ENCODE measurements around the gene SSNA1. TPM values are rescaled to one million over a fixed set of nuclear protein-coding genes. Genes with fewer than 3 reads are reported as not detected.
A peak's percentile ranks its signal among the peaks of the same experiment; 100 is the strongest.

The SSNA1 gene
- polyA plus RNA-seq, 2 donors, result 104 TPM

DNA sequence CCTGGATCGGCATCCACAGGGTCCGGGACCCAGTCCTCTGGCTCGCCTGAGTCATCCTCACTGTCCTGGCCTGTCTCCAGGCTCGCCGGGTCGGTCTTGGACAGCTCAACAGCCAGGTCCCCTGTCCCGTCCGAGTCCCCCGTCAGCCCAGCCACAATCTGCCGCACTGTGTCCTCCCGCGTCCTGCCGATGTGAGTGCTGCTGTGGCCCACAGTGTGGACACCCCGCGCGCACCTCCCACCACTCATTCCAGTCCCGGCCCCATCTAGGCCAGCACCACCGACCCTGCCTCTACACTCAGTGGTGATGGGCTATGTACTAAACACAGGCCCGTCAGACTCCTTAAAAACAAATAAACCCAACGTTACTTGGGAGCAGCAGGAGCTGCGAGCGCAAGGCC is 6.8 kb upstream of the SSNA1 start:
- H3K4me3 ChIP-seq (ENCODE audit: low read depth in 1 of 2, low read length in 2 of 2), result no peak overlapping the region
- H3K4me1 ChIP-seq (ENCODE audit: control insufficient read depth in 2 of 2, insufficient read depth in 2 of 2, low read length in 1 of 2), result peaks cover 5 to 9% of the 10 kb centered on the region in 2 donors
- no peaks in the 10 kb centered on the region for H3K27me3 ChIP-seq (ENCODE audit: control insufficient read depth in 1 of 2, insufficient read depth in 2 of 2, low read length in 2 of 2)
- no peaks in the 10 kb centered on the region for H3K9me3 ChIP-seq (ENCODE audit: control insufficient read depth in 2 of 2, insufficient read depth in 1 of 2, low read depth in 1 of 2, low read length in 1 of 2)
- H3K27ac ChIP-seq (ENCODE audit: low read depth in 2 of 2, low read length in 1 of 2), result no peak overlapping the region
- peaks cover 16 to 80% of the 10 kb centered on the region in 2 donors for H3K36me3 ChIP-seq (ENCODE audit: control insufficient read depth in 2 of 2, insufficient read depth in 2 of 2, low read length in 1 of 2)
- WGBS, 2 donors, result 92 to 95% methylated on average over 22 of the region's 22 CpGs

DNA sequence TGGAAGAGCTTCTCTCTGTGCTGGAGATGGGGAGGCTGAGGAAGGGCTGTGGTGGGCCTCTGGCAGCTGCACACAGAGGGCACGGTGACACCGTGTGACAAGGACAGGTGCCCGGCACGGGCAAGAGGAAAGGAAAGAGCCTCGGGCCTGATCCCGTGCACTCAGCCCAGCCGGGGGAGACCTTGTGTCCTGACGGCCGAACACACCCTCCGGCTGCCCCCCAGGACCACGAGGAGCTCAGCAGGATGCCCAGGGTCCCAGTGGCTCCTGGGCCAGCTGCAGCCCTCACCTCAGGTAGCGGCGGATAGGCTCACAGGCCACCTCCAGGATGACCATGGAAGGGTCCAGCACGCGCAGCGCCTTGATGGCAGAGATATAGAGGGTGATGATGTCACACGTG is 5.6 kb upstream of the SSNA1 start:
- WGBS, 2 donors, result 90 to 96% methylated on average over 17 of the region's 17 CpGs
- no peak overlapping the region for H3K27ac ChIP-seq (ENCODE audit: low read depth in 2 of 2, low read length in 1 of 2)
- H3K27me3 ChIP-seq (ENCODE audit: control insufficient read depth in 1 of 2, insufficient read depth in 2 of 2, low read length in 2 of 2), result no peaks in the 10 kb centered on the region
- H3K4me1 ChIP-seq (ENCODE audit: control insufficient read depth in 2 of 2, insufficient read depth in 2 of 2, low read length in 1 of 2), result peaks cover 13 to 19% of the 10 kb centered on the region in 2 donors
- H3K4me3 ChIP-seq (ENCODE audit: low read depth in 1 of 2, low read length in 2 of 2), result no peak overlapping the region
- no peaks in the 10 kb centered on the region for H3K9me3 ChIP-seq (ENCODE audit: control insufficient read depth in 2 of 2, insufficient read depth in 1 of 2, low read depth in 1 of 2, low read length in 1 of 2)
- H3K36me3 ChIP-seq (ENCODE audit: control insufficient read depth in 2 of 2, insufficient read depth in 2 of 2, low read length in 1 of 2), result peaks cover 16 to 84% of the 10 kb centered on the region in 2 donors

DNA sequence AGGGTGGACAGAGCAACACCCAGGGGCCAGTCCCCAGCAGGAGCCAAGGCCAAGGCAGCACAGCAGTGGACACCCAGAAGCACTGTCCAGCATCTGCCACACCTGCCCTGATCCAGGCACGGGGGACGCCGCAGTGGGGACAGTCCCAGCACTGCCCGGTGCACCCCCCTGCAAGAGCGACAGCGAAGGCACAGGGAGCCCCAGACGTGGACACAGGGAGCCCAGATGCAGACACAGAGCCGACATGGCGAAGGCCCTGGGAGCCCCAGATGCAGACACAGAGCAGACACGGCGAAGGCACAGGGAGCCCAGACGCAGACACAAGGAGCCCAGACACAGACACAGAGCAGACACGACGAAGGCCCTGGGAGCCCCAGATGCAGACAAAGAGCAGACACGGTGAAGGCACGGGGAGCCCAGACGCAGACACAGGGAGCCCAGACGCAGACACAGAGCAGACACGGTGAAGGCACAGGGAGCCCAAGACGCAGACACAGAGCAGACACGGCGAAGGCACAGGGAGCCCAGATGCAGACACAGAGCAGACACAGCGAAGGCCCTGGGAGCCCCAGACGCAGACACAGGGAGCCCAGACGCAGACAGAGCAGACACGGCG is 4.4 kb upstream of the SSNA1 start:
- H3K27me3 ChIP-seq (ENCODE audit: control insufficient read depth in 1 of 2, insufficient read depth in 2 of 2, low read length in 2 of 2), result no peaks in the 10 kb centered on the region
- H3K9me3 ChIP-seq (ENCODE audit: control insufficient read depth in 2 of 2, insufficient read depth in 1 of 2, low read depth in 1 of 2, low read length in 1 of 2), result no peaks in the 10 kb centered on the region
- WGBS, 2 donors, result 94 to 95% methylated on average over 27 of the region's 27 CpGs
- H3K36me3 ChIP-seq (ENCODE audit: control insufficient read depth in 2 of 2, insufficient read depth in 2 of 2, low read length in 1 of 2), result peaks cover 16 to 71% of the 10 kb centered on the region in 2 donors
- H3K27ac ChIP-seq (ENCODE audit: low read depth in 2 of 2, low read length in 1 of 2), result no peak overlapping the region
- peaks cover 13 to 19% of the 10 kb centered on the region in 2 donors for H3K4me1 ChIP-seq (ENCODE audit: control insufficient read depth in 2 of 2, insufficient read depth in 2 of 2, low read length in 1 of 2)
- no peak overlapping the region for H3K4me3 ChIP-seq (ENCODE audit: low read depth in 1 of 2, low read length in 2 of 2)

DNA sequence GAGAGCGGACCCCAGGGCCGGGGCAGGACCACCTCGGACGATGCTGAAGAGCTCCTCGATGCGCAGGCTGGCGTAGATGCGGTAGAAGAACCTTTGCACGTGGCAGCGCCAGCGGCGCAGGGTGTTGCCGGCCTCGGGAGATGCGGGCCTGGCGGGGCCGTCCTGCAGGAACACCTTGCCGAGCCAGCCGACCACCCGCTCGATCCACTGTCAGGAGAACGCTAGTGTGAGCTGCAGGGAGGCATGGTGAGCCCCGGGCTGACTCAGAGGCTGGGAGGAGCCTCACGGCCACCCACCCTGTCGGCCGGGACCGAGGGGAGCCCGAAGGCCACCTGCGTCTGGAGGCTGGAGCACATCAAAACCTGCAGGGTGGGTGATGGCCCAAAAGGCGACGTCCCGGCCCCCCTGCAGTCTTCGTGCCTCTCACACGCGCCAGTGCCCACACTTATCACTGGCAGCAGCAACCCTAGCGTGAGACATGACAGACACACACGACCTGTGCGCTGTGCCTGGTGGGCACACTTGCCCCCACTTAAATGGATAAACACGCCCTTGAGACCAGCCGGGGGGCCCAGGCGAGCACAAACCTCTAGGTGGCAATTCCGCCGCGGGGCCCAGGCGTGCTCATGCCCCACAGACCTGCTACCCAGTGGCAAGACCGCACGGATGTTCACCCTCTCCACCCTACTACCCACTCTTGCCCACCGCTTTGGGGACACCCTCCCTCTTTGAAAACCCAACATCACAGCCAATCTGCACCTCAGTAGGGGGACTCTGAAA is 3.4 kb upstream of the SSNA1 start:
- H3K9me3 ChIP-seq (ENCODE audit: control insufficient read depth in 2 of 2, insufficient read depth in 1 of 2, low read depth in 1 of 2, low read length in 1 of 2), result no peaks in the 10 kb centered on the region
- no peaks in the 10 kb centered on the region for H3K27me3 ChIP-seq (ENCODE audit: control insufficient read depth in 1 of 2, insufficient read depth in 2 of 2, low read length in 2 of 2)
- no peak overlapping the region for H3K27ac ChIP-seq (ENCODE audit: low read depth in 2 of 2, low read length in 1 of 2)
- peaks cover 20 to 28% of the 10 kb centered on the region in 2 donors for H3K4me1 ChIP-seq (ENCODE audit: control insufficient read depth in 2 of 2, insufficient read depth in 2 of 2, low read length in 1 of 2)
- H3K4me3 ChIP-seq (ENCODE audit: low read depth in 1 of 2, low read length in 2 of 2), result no peak overlapping the region
- H3K36me3 ChIP-seq (ENCODE audit: control insufficient read depth in 2 of 2, insufficient read depth in 2 of 2, low read length in 1 of 2), result peaks cover 13 to 66% of the 10 kb centered on the region in 2 donors
- WGBS, 2 donors, result 92 to 95% methylated on average over 48 of the region's 48 CpGs

DNA sequence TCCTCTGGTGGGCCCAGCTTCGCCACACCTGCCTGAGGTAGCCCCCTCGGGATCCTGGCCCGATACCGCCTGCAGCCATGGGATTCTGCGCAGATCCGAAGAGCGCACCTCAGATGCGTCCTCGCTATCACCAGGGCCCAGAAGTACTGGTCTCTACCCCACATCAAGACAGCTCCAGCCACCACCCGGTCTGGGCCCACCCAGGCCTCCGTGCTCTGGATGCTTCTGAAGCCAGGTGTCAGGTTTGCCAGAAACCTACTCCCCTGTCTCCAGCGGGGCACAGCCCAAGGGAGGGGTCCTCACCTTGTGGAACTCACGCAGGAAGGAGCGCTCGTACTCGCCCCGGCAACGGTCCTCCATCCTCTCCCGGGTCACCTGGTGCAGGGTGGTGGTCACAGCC is 2.6 kb upstream of the SSNA1 start:
- 93 to 96% methylated on average over 19 of the region's 19 CpGs for WGBS, 2 donors
- H3K4me3 ChIP-seq (ENCODE audit: low read depth in 1 of 2, low read length in 2 of 2), result no peak overlapping the region
- H3K9me3 ChIP-seq (ENCODE audit: control insufficient read depth in 2 of 2, insufficient read depth in 1 of 2, low read depth in 1 of 2, low read length in 1 of 2), result no peaks in the 10 kb centered on the region
- H3K27me3 ChIP-seq (ENCODE audit: control insufficient read depth in 1 of 2, insufficient read depth in 2 of 2, low read length in 2 of 2), result no peaks in the 10 kb centered on the region
- H3K4me1 ChIP-seq (ENCODE audit: control insufficient read depth in 2 of 2, insufficient read depth in 2 of 2, low read length in 1 of 2), result peaks cover 20 to 34% of the 10 kb centered on the region in 2 donors
- peaks cover 16 to 64% of the 10 kb centered on the region in 2 donors for H3K36me3 ChIP-seq (ENCODE audit: control insufficient read depth in 2 of 2, insufficient read depth in 2 of 2, low read length in 1 of 2)
- no peak overlapping the region for H3K27ac ChIP-seq (ENCODE audit: low read depth in 2 of 2, low read length in 1 of 2)

DNA sequence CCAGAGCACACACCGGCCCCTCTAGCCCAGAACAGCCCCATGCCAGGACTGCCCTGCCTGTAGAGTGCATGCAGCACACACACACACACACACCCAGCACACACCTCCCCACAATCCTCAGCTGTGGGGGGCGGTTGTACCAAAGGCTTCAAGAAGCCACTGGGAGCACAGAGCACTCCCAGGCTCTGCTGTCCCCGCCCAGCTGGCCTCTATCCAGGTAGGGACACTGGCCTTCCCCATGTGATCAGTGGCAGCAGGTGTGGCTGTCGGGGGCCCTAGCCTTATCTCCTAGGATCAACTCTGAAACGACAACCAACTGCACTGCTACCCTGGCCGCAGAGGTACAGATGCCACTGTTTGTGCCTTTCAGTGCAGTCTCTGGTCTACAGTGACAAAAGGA is 2.1 kb upstream of the SSNA1 start:
- no peak overlapping the region for H3K27ac ChIP-seq (ENCODE audit: low read depth in 2 of 2, low read length in 1 of 2)
- H3K4me3 ChIP-seq (ENCODE audit: low read depth in 1 of 2, low read length in 2 of 2), result no peak overlapping the region
- H3K4me1 ChIP-seq (ENCODE audit: control insufficient read depth in 2 of 2, insufficient read depth in 2 of 2, low read length in 1 of 2), result peaks cover 20 to 38% of the 10 kb centered on the region in 2 donors
- H3K36me3 ChIP-seq (ENCODE audit: control insufficient read depth in 2 of 2, insufficient read depth in 2 of 2, low read length in 1 of 2), result peaks cover 16 to 65% of the 10 kb centered on the region in 2 donors
- H3K9me3 ChIP-seq (ENCODE audit: control insufficient read depth in 2 of 2, insufficient read depth in 1 of 2, low read depth in 1 of 2, low read length in 1 of 2), result no peaks in the 10 kb centered on the region
- H3K27me3 ChIP-seq (ENCODE audit: control insufficient read depth in 1 of 2, insufficient read depth in 2 of 2, low read length in 2 of 2), result no peaks in the 10 kb centered on the region
- WGBS, 2 donors, result 63 to 79% methylated on average over 6 of the region's 6 CpGs

DNA sequence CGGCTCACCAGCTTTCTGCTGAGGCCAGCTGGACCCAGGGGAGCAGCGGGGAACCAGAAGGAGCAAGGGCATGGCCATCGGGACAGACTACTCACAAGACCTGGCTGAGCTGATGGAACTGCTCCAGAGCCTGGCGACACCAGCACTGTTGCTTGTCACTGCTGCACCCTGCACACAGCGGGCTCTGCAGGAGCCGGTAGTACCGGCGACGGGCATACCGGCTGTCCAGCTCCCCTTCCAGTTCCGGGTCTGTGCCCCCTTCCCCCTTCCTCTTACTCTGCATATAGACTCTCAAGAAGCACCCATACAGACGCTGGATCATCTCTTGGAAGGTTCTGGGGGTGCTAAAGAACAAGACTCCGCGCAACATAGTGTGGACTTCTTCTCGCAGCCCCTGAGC is 1.1 kb upstream of the SSNA1 start:
- Histone ChIP-seq H3K27me3 (ENCODE audit: control insufficient read depth in 1 of 2, insufficient read depth in 2 of 2, low read length in 2 of 2) (no peaks in the 10 kb centered on the region), H3K4me1 (ENCODE audit: control insufficient read depth in 2 of 2, insufficient read depth in 2 of 2, low read length in 1 of 2) (peaks cover 20 to 38% of the 10 kb centered on the region in 2 donors), H3K9me3 (ENCODE audit: control insufficient read depth in 2 of 2, insufficient read depth in 1 of 2, low read depth in 1 of 2, low read length in 1 of 2) (no peaks in the 10 kb centered on the region), H3K27ac (ENCODE audit: low read depth in 2 of 2, low read length in 1 of 2) (no peak overlapping the region), H3K4me3 (ENCODE audit: low read depth in 1 of 2, low read length in 2 of 2) (peak overlapping the region; percentile 90 to 95), H3K36me3 (ENCODE audit: control insufficient read depth in 2 of 2, insufficient read depth in 2 of 2, low read length in 1 of 2) (peaks cover 15 to 68% of the 10 kb centered on the region in 2 donors)
- WGBS, 2 donors, result 79 to 85% methylated on average over 15 of the region's 15 CpGs

DNA sequence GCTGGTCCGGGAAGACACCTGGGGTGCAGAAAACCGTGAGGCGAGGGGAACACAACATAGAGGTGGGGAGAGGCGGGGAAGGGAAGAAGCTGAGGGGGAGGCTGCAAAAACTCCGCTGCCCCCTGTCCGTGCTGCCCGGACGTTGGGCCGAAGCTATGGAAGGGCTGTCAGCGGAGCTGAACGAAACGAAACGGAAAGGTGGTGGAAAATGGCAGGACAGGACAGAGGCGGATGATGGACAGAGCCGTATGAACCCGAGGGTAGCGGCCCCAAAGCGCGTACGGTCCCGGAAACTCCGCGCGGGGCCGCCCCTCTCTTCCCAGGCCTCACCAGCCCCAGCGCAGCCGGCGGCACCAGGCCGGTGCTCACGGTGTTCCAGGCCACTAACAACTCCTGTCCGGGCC is 388 bp upstream of the SSNA1 start:
- peaks cover 20 to 38% of the 10 kb centered on the region in 2 donors for H3K4me1 ChIP-seq (ENCODE audit: control insufficient read depth in 2 of 2, insufficient read depth in 2 of 2, low read length in 1 of 2)
- 0 to 1% methylated on average over 26 to 31 of the region's 31 CpGs for WGBS, 2 donors
- H3K9me3 ChIP-seq (ENCODE audit: control insufficient read depth in 2 of 2, insufficient read depth in 1 of 2, low read depth in 1 of 2, low read length in 1 of 2), result no peaks in the 10 kb centered on the region
- peak overlapping the region; percentile 90 to 95 for H3K4me3 ChIP-seq (ENCODE audit: low read depth in 1 of 2, low read length in 2 of 2)
- no peaks in the 10 kb centered on the region for H3K27me3 ChIP-seq (ENCODE audit: control insufficient read depth in 1 of 2, insufficient read depth in 2 of 2, low read length in 2 of 2)
- peaks cover 11 to 62% of the 10 kb centered on the region in 2 donors for H3K36me3 ChIP-seq (ENCODE audit: control insufficient read depth in 2 of 2, insufficient read depth in 2 of 2, low read length in 1 of 2)
- H3K27ac ChIP-seq (ENCODE audit: low read depth in 2 of 2, low read length in 1 of 2), result peak overlapping the region; percentile 99

DNA sequence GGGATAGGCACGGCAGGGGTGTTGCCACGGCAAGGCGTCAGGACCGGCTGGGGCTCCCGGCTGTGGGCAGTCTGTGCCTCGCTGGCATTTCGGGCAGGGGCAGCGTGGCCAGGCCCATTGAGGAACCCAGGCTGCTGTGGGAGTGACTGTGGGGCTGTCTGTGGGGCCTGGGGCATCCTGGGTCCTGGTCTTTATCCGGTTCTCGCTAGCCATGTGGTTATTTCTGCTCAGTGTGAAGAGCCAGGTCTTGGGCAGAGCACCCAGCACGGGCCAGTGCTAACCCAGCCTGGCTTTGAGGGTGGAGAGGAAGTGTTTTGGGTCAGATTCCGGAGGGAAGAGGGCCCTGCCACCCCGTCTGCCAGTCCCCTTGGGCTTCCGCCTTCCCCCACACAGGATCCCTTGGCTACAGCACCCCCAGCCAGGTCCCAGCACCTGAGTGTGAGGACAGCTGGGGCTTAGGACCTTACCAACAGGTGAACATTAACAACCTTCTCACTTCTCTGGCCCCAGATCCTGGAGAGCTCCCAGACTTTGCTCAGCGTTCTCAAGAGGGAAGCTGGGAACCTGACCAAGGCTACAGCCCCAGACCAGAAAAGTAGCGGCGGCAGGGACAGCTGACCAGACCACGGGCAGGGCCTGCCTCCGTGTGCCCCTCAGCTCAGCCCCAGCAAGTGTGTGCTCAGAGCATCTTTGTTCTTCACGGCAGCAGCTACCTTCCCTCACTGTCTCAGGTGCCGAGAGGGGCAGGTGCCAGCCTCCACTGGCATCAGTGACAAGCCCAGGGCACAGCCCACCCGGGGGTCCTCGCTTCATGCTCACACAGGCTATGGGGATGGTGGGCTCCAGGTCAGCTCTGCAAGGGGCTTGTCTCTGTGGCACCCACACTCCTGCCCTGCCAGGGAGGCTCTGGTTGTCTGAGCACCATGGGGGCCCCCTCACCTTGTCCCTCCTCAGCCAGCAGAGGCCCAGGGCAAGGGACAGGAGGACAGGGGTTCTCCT is 1.1 kb downstream of the SSNA1 start:
- peaks cover 20 to 45% of the 10 kb centered on the region in 2 donors for H3K4me1 ChIP-seq (ENCODE audit: control insufficient read depth in 2 of 2, insufficient read depth in 2 of 2, low read length in 1 of 2)
- H3K27me3 ChIP-seq (ENCODE audit: control insufficient read depth in 1 of 2, insufficient read depth in 2 of 2, low read length in 2 of 2), result no peaks in the 10 kb centered on the region
- peaks cover 4 to 47% of the 10 kb centered on the region in 2 donors for H3K36me3 ChIP-seq (ENCODE audit: control insufficient read depth in 2 of 2, insufficient read depth in 2 of 2, low read length in 1 of 2)
- peak overlapping the region; percentile 90 to 95 for H3K4me3 ChIP-seq (ENCODE audit: low read depth in 1 of 2, low read length in 2 of 2)
- no peaks in the 10 kb centered on the region for H3K9me3 ChIP-seq (ENCODE audit: control insufficient read depth in 2 of 2, insufficient read depth in 1 of 2, low read depth in 1 of 2, low read length in 1 of 2)
- H3K27ac ChIP-seq (ENCODE audit: low read depth in 2 of 2, low read length in 1 of 2), result peak overlapping the region; percentile 99
- WGBS, 2 donors, result 27 to 32% methylated on average over 23 of the region's 23 CpGs

All from esophagus (tissue), 2 donors.